HepG2 (cell line): Measurements from ENCODE around the gene MAP3K14. TPM values are rescaled to one million over a fixed set of nuclear protein-coding genes. Genes with fewer than 3 reads are reported as not detected.
A peak's percentile ranks its signal among the peaks of the same experiment; 100 is the strongest.

Source experiments
- ELF3 ChIP-seq: IDR thresholded peaks from 2 replicates; pipeline ENCODE4 v1.6.1; 2016; ENCODE audit warnings: missing genetic modification reagents, missing compliant biosample characterization
- ETV6 ChIP-seq: sonication (generic); formaldehyde crosslinking; conservative IDR thresholded peaks from 2 replicates; pipeline ENCODE4 v1.4.0; 2020; ENCODE audit warnings: missing genetic modification reagents
- FOXK2 ChIP-seq: fragments of 450-650 bp; IDR thresholded peaks from 2 replicates; pipeline ENCODE4 v1.6.1; 2016
- GZF1 ChIP-seq: sonication (generic); formaldehyde crosslinking; IDR thresholded peaks from 2 replicates; pipeline ENCODE4 v1.5.1; 2020; ENCODE audit warnings: mild to moderate bottlenecking, missing genetic modification reagents
- JUNB ChIP-seq: sonication (generic); formaldehyde crosslinking; IDR thresholded peaks from 2 replicates; pipeline ENCODE4 v1.8.0; 2022; ENCODE audit warnings: missing genetic modification reagents, mild to moderate bottlenecking, borderline replicate concordance
- KLF16 ChIP-seq, 2 experiments: sonication (generic) in 1 of 2; formaldehyde crosslinking in 1 of 2; IDR thresholded peaks; 2 replicates each; pipeline versions ENCODE4 v1.6.1 to v1.8.0; 2016 to 2023; ENCODE audit warnings: missing genetic modification reagents in 2 of 2, missing compliant biosample characterization in 1 of 2
- SIN3A ChIP-seq: IDR thresholded peaks from 2 replicates; pipeline ENCODE4 v1.6.1; 2011; ENCODE audit warnings: low read depth, mild to moderate bottlenecking, control low read depth, low read length, borderline replicate concordance
- TOE1 ChIP-seq: sonication (generic); formaldehyde crosslinking; IDR thresholded peaks from 2 replicates; pipeline ENCODE4 v1.4.0; 2020; ENCODE audit warnings: mild to moderate bottlenecking, missing genetic modification reagents
- XRCC5 ChIP-seq: fragments of 200-400 bp; formaldehyde crosslinking; optimal IDR thresholded peaks from 2 replicates; pipeline ENCODE3; 2017; ENCODE audit warnings: mild to moderate bottlenecking, low read length
- ZFP36 ChIP-seq: fragments of 150-350 bp; IDR thresholded peaks from 2 replicates; pipeline ENCODE4 v1.6.1; 2018; ENCODE audit warnings: borderline replicate concordance, low read length, low read depth; ENCODE audit not compliant: partially characterized antibody
- ZFX ChIP-seq: sonication (generic); formaldehyde crosslinking; IDR thresholded peaks from 2 replicates; pipeline ENCODE4 v1.4.0; 2020; ENCODE audit warnings: mild to moderate bottlenecking, low read depth, missing genetic modification reagents, moderate library complexity
- ZNF251 ChIP-seq: sonication (generic); formaldehyde crosslinking; IDR thresholded peaks from 2 replicates; pipeline ENCODE4 v1.9.0; 2021; ENCODE audit warnings: mild to moderate bottlenecking, missing genetic modification reagents
- ZNF317 ChIP-seq: sonication (generic); formaldehyde crosslinking; IDR thresholded peaks from 2 replicates; pipeline ENCODE4 v1.5.0; 2020; ENCODE audit warnings: mild to moderate bottlenecking, missing genetic modification reagents
- ZNF510 ChIP-seq: sonication (generic); formaldehyde crosslinking; IDR thresholded peaks from 2 replicates; pipeline ENCODE4 v1.4.0; 2020; ENCODE audit warnings: low read depth, mild to moderate bottlenecking, missing genetic modification reagents
- ZNF557 ChIP-seq: sonication (generic); formaldehyde crosslinking; IDR thresholded peaks from 2 replicates; pipeline ENCODE4 v1.4.0; 2020; ENCODE audit warnings: missing genetic modification reagents
- ZNF563 ChIP-seq: sonication (generic); formaldehyde crosslinking; IDR thresholded peaks from 2 replicates; pipeline ENCODE4 v1.8.0; 2022; ENCODE audit warnings: mild to moderate bottlenecking, moderate library complexity, missing genetic modification reagents
- ZNF883 ChIP-seq: sonication (generic); formaldehyde crosslinking; IDR thresholded peaks from 2 replicates; pipeline ENCODE4 v1.5.1; 2020; ENCODE audit warnings: mild to moderate bottlenecking, missing genetic modification reagents; ENCODE audit errors: not compliant biosample characterization
- polyA plus RNA-seq, 8 experiments: library from polyadenylated mRNA; depleted of rRNA in 3 of 8; stranded (reverse) in 7 of 8; unstranded in 1 of 8; fragments of >200 nt; fragmentation: Illumina TruSeq in 4 of 8; extraction: Trizol in 4 of 8; gene quantifications; 2 replicates each; pipeline versions ENCODE4 v1.2.1 to v1.2.3, GENCODE V29; 2011 to 2016; ENCODE audit warnings: low read depth in 4 of 8, missing spikeins in 1 of 8, mixed read lengths in 1 of 8; ENCODE audit not compliant: insufficient read depth in 1 of 8
- total RNA-seq, 5 experiments: library from RNA; depleted of rRNA; stranded (reverse); fragments of >200 nt; fragmentation: Illumina TruSeq; extraction: Trizol; gene quantifications; 2 replicates each; pipeline ENCODE4 v1.2.3, GENCODE V29; 2016; ENCODE audit warnings: low read depth in 1 of 5
- TF ChIP-seq, protein P1 (sequence below): IDR thresholded peaks from 2 replicates; pipeline ENCODE4 v1.6.1; 2012; ENCODE audit warnings: low read depth, low read length, improper control_type of control experiment
- TF ChIP-seq, protein P2 (sequence below): sonication (generic); formaldehyde crosslinking; IDR thresholded peaks from 2 replicates; pipeline ENCODE4 v1.4.0; 2020; ENCODE audit warnings: missing genetic modification reagents
- TF ChIP-seq, protein P3 (sequence below): sonication (generic); formaldehyde crosslinking; IDR thresholded peaks from 2 replicates; pipeline ENCODE4 v1.4.0; 2020; ENCODE audit warnings: missing genetic modification reagents
- TF ChIP-seq, protein P4 (sequence below): sonication (generic); formaldehyde crosslinking; IDR thresholded peaks from 2 replicates; pipeline ENCODE4 v1.4.0; 2020; ENCODE audit warnings: mild to moderate bottlenecking, missing genetic modification reagents
- TF ChIP-seq, protein P5 (sequence below): sonication (generic); formaldehyde crosslinking; IDR thresholded peaks from 2 replicates; pipeline ENCODE4 v1.4.0; 2020; ENCODE audit warnings: mild to moderate bottlenecking, missing genetic modification reagents
- TF ChIP-seq, protein P6 (sequence below): sonication (generic); formaldehyde crosslinking; IDR thresholded peaks from 2 replicates; pipeline ENCODE4 v1.8.1; 2023; ENCODE audit warnings: missing genetic modification reagents, mild to moderate bottlenecking, borderline replicate concordance

The MAP3K14 gene
- total and polyA plus RNA-seq, 2 of the 13 experiments (the other 11 are each of a cell fraction or from before 2014, with no cell fraction given): 2.6 TPM

DNA sequence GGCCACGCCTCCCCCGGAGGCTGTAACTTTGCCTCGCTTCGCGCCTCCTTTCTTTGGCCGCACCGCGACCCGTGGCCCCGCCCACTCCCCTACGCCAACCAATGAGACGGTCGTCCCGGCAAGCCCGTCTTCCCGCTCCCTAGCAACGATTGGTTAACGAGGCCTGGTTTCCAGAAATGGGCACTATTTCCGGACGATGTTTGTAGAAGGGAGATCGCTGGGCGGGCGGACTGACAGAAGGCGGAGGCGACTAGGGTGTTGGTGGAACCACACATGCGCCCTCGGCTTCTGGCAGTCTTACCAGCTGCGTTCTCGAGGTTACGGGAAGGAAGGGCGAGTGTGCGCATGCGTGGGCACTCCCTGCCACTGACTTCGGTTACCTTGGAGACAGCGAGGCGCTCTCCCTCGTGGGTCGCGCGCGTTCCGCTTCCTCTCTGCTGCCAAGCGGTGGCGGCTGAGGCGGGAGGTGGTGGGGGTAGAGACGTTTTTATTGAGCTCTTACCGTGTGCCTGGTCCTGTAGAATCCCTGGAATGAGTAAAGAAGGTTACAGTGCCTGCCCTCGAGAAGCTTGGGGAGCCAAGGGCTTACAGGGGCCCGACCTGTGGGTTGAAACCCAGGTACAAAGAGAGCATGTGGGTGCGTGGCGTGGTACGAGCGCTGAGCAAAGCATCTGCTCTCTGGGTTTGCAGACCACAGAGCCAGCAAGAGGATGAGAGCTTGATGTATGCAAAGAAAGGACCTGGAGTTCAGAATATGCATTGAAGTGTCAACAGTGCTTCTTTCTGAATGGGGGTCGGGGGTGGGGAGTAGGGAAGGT lies 500 bp upstream of the MAP3K14 start (continued):
- no peak for TF ChIP-seq ZFX (CRISPR knock-in tag)
- TF ChIP-seq XRCC5: peak; percentile 73
- TF ChIP-seq, protein P1, sequence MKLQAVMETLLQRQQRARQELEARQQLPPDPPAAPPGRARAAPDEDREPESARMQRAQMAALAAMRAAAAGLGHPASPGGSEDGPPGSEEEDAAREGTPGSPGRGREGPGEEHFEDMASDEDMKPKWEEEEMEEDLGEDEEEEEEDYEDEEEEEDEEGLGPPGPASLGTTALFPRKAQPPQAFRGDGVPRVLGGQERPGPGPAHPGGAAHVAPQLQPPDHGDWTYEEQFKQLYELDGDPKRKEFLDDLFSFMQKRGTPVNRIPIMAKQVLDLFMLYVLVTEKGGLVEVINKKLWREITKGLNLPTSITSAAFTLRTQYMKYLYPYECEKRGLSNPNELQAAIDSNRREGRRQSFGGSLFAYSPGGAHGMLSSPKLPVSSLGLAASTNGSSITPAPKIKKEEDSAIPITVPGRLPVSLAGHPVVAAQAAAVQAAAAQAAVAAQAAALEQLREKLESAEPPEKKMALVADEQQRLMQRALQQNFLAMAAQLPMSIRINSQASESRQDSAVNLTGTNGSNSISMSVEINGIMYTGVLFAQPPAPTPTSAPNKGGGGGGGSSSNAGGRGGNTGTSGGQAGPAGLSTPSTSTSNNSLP: no peak
- 0 out of 2 replicates have a peak, but pooled peaks have one; percentile 28 for TF ChIP-seq ZNF510 (CRISPR knock-in tag)
- TF ChIP-seq, protein P2, sequence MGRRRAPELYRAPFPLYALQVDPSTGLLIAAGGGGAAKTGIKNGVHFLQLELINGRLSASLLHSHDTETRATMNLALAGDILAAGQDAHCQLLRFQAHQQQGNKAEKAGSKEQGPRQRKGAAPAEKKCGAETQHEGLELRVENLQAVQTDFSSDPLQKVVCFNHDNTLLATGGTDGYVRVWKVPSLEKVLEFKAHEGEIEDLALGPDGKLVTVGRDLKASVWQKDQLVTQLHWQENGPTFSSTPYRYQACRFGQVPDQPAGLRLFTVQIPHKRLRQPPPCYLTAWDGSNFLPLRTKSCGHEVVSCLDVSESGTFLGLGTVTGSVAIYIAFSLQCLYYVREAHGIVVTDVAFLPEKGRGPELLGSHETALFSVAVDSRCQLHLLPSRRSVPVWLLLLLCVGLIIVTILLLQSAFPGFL (CRISPR knock-in tag): no peak
- no peak for TF ChIP-seq ZNF883 (CRISPR knock-in tag)
- TF ChIP-seq, protein P3, sequence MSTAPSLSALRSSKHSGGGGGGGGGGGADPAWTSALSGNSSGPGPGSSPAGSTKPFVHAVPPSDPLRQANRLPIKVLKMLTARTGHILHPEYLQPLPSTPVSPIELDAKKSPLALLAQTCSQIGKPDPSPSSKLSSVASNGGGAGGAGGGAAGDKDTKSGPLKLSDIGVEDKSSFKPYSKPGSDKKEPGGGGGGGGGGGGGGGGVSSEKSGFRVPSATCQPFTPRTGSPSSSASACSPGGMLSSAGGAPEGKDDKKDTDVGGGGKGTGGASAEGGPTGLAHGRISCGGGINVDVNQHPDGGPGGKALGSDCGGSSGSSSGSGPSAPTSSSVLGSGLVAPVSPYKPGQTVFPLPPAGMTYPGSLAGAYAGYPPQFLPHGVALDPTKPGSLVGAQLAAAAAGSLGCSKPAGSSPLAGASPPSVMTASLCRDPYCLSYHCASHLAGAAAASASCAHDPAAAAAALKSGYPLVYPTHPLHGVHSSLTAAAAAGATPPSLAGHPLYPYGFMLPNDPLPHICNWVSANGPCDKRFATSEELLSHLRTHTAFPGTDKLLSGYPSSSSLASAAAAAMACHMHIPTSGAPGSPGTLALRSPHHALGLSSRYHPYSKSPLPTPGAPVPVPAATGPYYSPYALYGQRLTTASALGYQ (CRISPR knock-in tag): no peak
- TF ChIP-seq TOE1: no peak
- TF ChIP-seq ZNF557: no peak
- peak; percentile 1; the same call in 1 of the 2 replicates for TF ChIP-seq ETV6 (CRISPR knock-in tag)
- peak; percentile 70; the same call in 1 of the 2 replicates for TF ChIP-seq ZNF317 (CRISPR knock-in tag)
- peak; percentile 64; the same call in 1 of the 2 replicates for TF ChIP-seq ELF3
- 0 out of 2 replicates have a peak, but pooled peaks have one; percentile 49 for TF ChIP-seq GZF1
- TF ChIP-seq JUNB (CRISPR knock-in tag): no peak
- 0 out of 4 replicates have a peak, but pooled peaks of 1 of the 2 experiments have one; percentile 43 for TF ChIP-seq KLF16 (CRISPR knock-in tag; IDR thresholded peaks at IDR 0.05)
- TF ChIP-seq, protein P4, sequence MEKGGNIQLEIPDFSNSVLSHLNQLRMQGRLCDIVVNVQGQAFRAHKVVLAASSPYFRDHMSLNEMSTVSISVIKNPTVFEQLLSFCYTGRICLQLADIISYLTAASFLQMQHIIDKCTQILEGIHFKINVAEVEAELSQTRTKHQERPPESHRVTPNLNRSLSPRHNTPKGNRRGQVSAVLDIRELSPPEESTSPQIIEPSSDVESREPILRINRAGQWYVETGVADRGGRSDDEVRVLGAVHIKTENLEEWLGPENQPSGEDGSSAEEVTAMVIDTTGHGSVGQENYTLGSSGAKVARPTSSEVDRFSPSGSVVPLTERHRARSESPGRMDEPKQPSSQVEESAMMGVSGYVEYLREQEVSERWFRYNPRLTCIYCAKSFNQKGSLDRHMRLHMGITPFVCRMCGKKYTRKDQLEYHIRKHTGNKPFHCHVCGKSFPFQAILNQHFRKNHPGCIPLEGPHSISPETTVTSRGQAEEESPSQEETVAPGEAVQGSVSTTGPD (CRISPR knock-in tag): no peak
- TF ChIP-seq FOXK2: no peak; the same call in 1 of the 2 replicates
- no peak for TF ChIP-seq ZNF251 (CRISPR knock-in tag)
- TF ChIP-seq SIN3A: peak; percentile 93; the same call in 1 of the 2 replicates
- TF ChIP-seq ZNF563 (CRISPR knock-in tag): peak; percentile 11; the same call in 1 of the 2 replicates
- TF ChIP-seq, protein P5, sequence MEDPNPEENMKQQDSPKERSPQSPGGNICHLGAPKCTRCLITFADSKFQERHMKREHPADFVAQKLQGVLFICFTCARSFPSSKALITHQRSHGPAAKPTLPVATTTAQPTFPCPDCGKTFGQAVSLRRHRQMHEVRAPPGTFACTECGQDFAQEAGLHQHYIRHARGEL (CRISPR knock-in tag): no peak
- TF ChIP-seq ZFP36: peak; percentile 99
- TF ChIP-seq, protein P6, sequence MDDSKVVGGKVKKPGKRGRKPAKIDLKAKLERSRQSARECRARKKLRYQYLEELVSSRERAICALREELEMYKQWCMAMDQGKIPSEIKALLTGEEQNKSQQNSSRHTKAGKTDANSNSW: no peak
